ENCODE results near the gene PLEKHG4B.

PLEKHG4B gene

DNA sequence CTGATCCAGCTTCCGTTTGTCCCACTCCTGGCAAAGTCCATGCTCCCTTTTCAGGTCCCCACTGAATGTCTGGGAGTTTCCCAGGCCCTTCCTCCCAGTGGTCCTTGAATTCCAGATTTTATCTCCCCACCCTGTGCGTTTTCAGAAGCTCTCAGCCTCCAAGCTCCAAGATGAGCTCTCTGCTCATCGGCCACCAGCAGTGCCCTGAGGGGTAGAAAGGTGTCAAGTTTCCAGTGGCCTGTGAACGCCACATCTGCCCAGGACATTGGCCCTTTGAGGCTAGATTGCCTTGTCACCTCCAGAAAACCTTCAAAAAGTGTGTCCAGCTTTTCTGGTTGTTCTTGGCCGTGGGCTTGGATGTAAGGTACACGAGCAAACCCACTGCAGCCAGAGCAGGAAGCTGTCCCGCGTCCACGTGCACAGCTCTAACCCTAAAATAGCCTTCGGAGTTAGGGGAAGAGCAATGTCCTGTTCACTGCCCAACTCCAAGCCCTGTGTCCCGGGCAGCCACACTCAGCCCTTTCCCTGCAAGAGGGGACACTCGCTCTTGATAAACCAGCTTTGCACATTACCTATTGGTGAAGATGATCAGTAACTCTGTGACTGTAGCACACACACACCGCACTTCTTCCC, 88.4 kb downstream of the PLEKHG4B start:
- TF ChIP-seq YY1 (IDR thresholded peaks at IDR 0.05; ENCODE audit: low read depth) (no peak), ZBTB7A (IDR thresholded peaks at IDR 0.05; ENCODE audit: low read depth) (no peak), TEAD4 (IDR thresholded peaks at IDR 0.05) (no peak), EP300 (IDR thresholded peaks at IDR 0.05; ENCODE audit: borderline replicate concordance) (no peak), TCF12 (IDR thresholded peaks at IDR 0.05; ENCODE audit: low read depth) (no peak), EGR1 (IDR thresholded peaks at IDR 0.05) (no peak), FOXM1 (IDR thresholded peaks at IDR 0.05; ENCODE audit: borderline replicate concordance, low read depth) (no peak), CREB1 (IDR thresholded peaks at IDR 0.05; ENCODE audit: low read depth) (no peak), RAD21 (IDR thresholded peaks at IDR 0.05; ENCODE audit: low read depth) (no peak), CEBPB (IDR thresholded peaks at IDR 0.05) (no peak), TAF1 (IDR thresholded peaks at IDR 0.05; ENCODE audit: low read depth) (no peak), NFIC (IDR thresholded peaks at IDR 0.05) (no peak)
- TF ChIP-seq, protein P1, sequence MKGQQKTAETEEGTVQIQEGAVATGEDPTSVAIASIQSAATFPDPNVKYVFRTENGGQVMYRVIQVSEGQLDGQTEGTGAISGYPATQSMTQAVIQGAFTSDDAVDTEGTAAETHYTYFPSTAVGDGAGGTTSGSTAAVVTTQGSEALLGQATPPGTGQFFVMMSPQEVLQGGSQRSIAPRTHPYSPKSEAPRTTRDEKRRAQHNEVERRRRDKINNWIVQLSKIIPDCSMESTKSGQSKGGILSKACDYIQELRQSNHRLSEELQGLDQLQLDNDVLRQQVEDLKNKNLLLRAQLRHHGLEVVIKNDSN (IDR thresholded peaks at IDR 0.05) = no peak
- TF ChIP-seq, protein P2, sequence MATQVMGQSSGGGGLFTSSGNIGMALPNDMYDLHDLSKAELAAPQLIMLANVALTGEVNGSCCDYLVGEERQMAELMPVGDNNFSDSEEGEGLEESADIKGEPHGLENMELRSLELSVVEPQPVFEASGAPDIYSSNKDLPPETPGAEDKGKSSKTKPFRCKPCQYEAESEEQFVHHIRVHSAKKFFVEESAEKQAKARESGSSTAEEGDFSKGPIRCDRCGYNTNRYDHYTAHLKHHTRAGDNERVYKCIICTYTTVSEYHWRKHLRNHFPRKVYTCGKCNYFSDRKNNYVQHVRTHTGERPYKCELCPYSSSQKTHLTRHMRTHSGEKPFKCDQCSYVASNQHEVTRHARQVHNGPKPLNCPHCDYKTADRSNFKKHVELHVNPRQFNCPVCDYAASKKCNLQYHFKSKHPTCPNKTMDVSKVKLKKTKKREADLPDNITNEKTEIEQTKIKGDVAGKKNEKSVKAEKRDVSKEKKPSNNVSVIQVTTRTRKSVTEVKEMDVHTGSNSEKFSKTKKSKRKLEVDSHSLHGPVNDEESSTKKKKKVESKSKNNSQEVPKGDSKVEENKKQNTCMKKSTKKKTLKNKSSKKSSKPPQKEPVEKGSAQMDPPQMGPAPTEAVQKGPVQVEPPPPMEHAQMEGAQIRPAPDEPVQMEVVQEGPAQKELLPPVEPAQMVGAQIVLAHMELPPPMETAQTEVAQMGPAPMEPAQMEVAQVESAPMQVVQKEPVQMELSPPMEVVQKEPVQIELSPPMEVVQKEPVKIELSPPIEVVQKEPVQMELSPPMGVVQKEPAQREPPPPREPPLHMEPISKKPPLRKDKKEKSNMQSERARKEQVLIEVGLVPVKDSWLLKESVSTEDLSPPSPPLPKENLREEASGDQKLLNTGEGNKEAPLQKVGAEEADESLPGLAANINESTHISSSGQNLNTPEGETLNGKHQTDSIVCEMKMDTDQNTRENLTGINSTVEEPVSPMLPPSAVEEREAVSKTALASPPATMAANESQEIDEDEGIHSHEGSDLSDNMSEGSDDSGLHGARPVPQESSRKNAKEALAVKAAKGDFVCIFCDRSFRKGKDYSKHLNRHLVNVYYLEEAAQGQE (IDR thresholded peaks at IDR 0.05; ENCODE audit: low read depth) = no peak
- TF ChIP-seq, protein P3, sequence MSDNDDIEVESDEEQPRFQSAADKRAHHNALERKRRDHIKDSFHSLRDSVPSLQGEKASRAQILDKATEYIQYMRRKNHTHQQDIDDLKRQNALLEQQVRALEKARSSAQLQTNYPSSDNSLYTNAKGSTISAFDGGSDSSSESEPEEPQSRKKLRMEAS (IDR thresholded peaks at IDR 0.05) = no peak

DNA sequence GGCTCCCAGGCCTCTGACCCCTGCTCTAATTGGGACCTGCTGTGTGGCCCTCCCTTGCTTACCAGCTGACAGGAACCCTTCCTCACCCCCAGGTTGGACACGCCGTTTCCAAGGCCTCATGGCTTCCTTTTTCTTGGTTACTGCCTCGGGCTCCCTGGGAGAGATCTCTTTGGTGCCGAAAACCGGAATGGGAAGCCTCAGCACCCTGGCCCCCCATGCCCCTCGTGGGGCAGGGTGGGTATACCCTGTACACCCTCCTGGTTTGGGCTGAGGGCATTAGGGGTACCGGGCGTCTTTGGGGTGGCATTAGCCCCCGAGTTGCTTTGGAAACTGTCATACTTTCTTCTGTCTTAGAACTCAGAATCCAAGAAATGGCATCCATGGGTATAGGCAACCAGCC, 89.2 kb downstream of the PLEKHG4B start:
- TF ChIP-seq EGR1 (IDR thresholded peaks at IDR 0.05) = no peak
- TF ChIP-seq EP300 (IDR thresholded peaks at IDR 0.05; ENCODE audit: borderline replicate concordance) = no peak
- TF ChIP-seq FOXM1 (IDR thresholded peaks at IDR 0.05; ENCODE audit: borderline replicate concordance, low read depth) = no peak
- no peak for TF ChIP-seq YY1 (IDR thresholded peaks at IDR 0.05; ENCODE audit: low read depth)
- TF ChIP-seq NFIC (IDR thresholded peaks at IDR 0.05) = no peak
- no peak for TF ChIP-seq CREB1 (IDR thresholded peaks at IDR 0.05; ENCODE audit: low read depth)
- TF ChIP-seq ZBTB7A (IDR thresholded peaks at IDR 0.05; ENCODE audit: low read depth) = no peak
- TF ChIP-seq RAD21 (IDR thresholded peaks at IDR 0.05; ENCODE audit: low read depth) = no peak
- TF ChIP-seq TEAD4 (IDR thresholded peaks at IDR 0.05) = no peak
- no peak for TF ChIP-seq TAF1 (IDR thresholded peaks at IDR 0.05; ENCODE audit: low read depth)
- TF ChIP-seq, protein P3 (IDR thresholded peaks at IDR 0.05) = no peak
- TF ChIP-seq, protein P2 (IDR thresholded peaks at IDR 0.05; ENCODE audit: low read depth) = no peak
- TF ChIP-seq, protein P1 (IDR thresholded peaks at IDR 0.05) = no peak
- no peak for TF ChIP-seq TCF12 (IDR thresholded peaks at IDR 0.05; ENCODE audit: low read depth)
- no peak for TF ChIP-seq CEBPB (IDR thresholded peaks at IDR 0.05)

DNA sequence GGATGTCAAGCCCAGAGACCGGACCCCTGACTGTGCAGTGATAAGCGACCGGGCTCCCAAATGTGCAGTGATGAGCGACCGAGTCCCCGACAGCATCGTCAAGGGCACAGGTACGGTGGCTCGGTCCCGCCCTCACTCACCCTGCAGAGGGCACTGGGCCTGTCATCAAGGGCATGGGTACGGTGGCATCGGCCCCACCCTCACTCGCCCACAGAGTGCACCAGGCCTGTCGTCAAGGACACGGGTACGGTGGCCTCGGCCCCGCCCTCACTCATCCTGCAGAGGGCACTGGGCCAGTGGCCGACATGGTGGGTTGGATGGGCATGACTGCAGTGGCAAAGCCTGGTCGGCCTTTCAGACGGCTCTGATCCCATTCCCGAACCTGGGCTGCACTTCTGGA, 89.6 kb downstream of the PLEKHG4B start:
- TF ChIP-seq YY1 (IDR thresholded peaks at IDR 0.05; ENCODE audit: low read depth) = no peak
- no peak for TF ChIP-seq FOXM1 (IDR thresholded peaks at IDR 0.05; ENCODE audit: borderline replicate concordance, low read depth)
- TF ChIP-seq, protein P3 (IDR thresholded peaks at IDR 0.05) = no peak

DNA sequence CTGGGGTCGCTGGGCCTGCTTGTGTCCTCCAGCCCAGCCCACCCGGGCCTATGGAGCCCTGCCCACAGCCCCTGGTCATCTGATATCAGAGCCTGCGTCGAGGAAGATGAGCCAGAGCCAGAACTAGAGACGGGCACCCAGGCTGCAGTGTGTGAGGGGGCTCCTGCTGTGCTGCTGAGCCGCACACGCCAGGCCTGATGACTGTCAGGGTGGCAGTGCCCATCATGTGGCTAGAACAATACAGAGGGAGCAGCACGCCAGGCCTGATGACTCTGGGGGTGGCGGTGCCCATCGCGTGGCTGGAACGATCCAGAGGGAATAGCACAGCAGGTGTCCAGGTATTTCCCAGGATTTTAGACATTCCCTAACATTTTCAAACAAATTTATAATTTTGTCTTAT, 90.2 kb downstream of the PLEKHG4B start:
- no peak for TF ChIP-seq TEAD4 (IDR thresholded peaks at IDR 0.05)
- TF ChIP-seq TCF12 (IDR thresholded peaks at IDR 0.05; ENCODE audit: low read depth) = no peak
- no peak for TF ChIP-seq ZBTB7A (IDR thresholded peaks at IDR 0.05; ENCODE audit: low read depth)
- TF ChIP-seq, protein P2 (IDR thresholded peaks at IDR 0.05; ENCODE audit: low read depth) = no peak
- TF ChIP-seq EGR1 (IDR thresholded peaks at IDR 0.05) = no peak
- TF ChIP-seq TAF1 (IDR thresholded peaks at IDR 0.05; ENCODE audit: low read depth) = no peak
- TF ChIP-seq YY1 (IDR thresholded peaks at IDR 0.05; ENCODE audit: low read depth) = no peak
- TF ChIP-seq, protein P1 (IDR thresholded peaks at IDR 0.05) = no peak
- no peak for TF ChIP-seq CEBPB (IDR thresholded peaks at IDR 0.05)
- no peak for TF ChIP-seq RAD21 (IDR thresholded peaks at IDR 0.05; ENCODE audit: low read depth)
- no peak for TF ChIP-seq NFIC (IDR thresholded peaks at IDR 0.05)
- no peak for TF ChIP-seq FOXM1 (IDR thresholded peaks at IDR 0.05; ENCODE audit: borderline replicate concordance, low read depth)
- TF ChIP-seq CREB1 (IDR thresholded peaks at IDR 0.05; ENCODE audit: low read depth) = no peak
- no peak for TF ChIP-seq EP300 (IDR thresholded peaks at IDR 0.05; ENCODE audit: borderline replicate concordance)

Data from Ishikawa (cell line).